Measurements from ENCODE around the gene ATP6V0A4.

- TF ChIP-seq CTCF (IDR thresholded peaks at IDR 0.05 in 2 of 3, conservative IDR thresholded peaks at IDR 0.05 in 1 of 3; ENCODE audit: borderline replicate concordance in 1 of 3, insufficient read depth in 1 of 3, low read depth in 2 of 3, low read length in 2 of 3) = no peak
- TF ChIP-seq EGR1 (IDR thresholded peaks at IDR 0.05; ENCODE audit: low read depth) = no peak
- no peak for TF ChIP-seq POLR2A (IDR thresholded peaks at IDR 0.05; ENCODE audit: borderline replicate concordance, extremely low read depth, insufficient read depth, insufficient read length)
- TF ChIP-seq SIN3A (IDR thresholded peaks at IDR 0.05; ENCODE audit: low read depth) = no peak
- no peak for TF ChIP-seq CEBPB (IDR thresholded peaks at IDR 0.05; ENCODE audit: low read depth)
These were observed 118.2 kb downstream of the ATP6V0A4 start for GRCh38 chr7:138679793-138680192.
